Upper lobe of left lung (tissue), 6 donors: ENCODE measurements around the gene LMNTD2. TPM values are rescaled to one million over a fixed set of nuclear protein-coding genes. Genes with fewer than 3 reads are reported as not detected.
A peak's percentile ranks its signal among the peaks of the same experiment; 100 is the strongest.

Experiments used
- ATAC-seq, 2 donors: fragments of 200-7000 bp; cut with Tn5 transposase; one replicate each; pipeline ENCODE4 v1.9.1; 2022; ENCODE audit warnings: mild to moderate bottlenecking in 2 of 2, moderate library complexity in 2 of 2; ENCODE audit not compliant: low FRiP score in 2 of 2
- DNase-seq, 2 donors: peaks; one replicate each; pipeline ENCODE4 v3.0.0-alpha.2; 2019 to 2020
- H3K27ac ChIP-seq, 4 donors: fragments of 200-600 bp; sonication (generic); one replicate each; pipeline ENCODE4 v1.5.1; 2016 to 2019
- H3K27me3 ChIP-seq, 4 donors: fragments of 200-600 bp; sonication (generic); one replicate each; pipeline ENCODE4 v1.5.1; 2017 to 2019
- H3K36me3 ChIP-seq, 4 donors: fragments of 200-600 bp; sonication (generic); one replicate each; pipeline ENCODE4 v1.5.1; 2016 to 2019
- H3K4me1 ChIP-seq, 4 donors: fragments of 200-600 bp; sonication (generic); one replicate each; pipeline ENCODE4 v1.5.1; 2018 to 2019
- H3K4me3 ChIP-seq, 4 donors: fragments of 200-600 bp; sonication (generic); one replicate each; pipeline ENCODE4 v1.5.1; 2017 to 2019; ENCODE audit warnings: mild to moderate bottlenecking in 2 of 4, moderate library complexity in 1 of 4
- H3K9me3 ChIP-seq, 4 donors: fragments of 200-600 bp; sonication (generic); one replicate each; pipeline ENCODE4 v1.5.1; 2018 to 2019
- EP300 ChIP-seq, 4 donors: sonication (generic); formaldehyde crosslinking; IDR thresholded peaks; one replicate each; pipeline ENCODE4 v1.5.1; 2017; ENCODE audit warnings: antibody characterized with exemption in 4 of 4, control low read depth in 2 of 4
- POLR2A ChIP-seq, 4 donors: fragments of 450-650 bp; IDR thresholded peaks; one replicate each; pipeline ENCODE4 v1.5.1; 2016 to 2017; ENCODE audit warnings: antibody characterized with exemption in 4 of 4, mild to moderate bottlenecking in 2 of 4
- POLR2AphosphoS5 ChIP-seq, 2 donors: sonication (generic); formaldehyde crosslinking; IDR thresholded peaks; one replicate each; pipeline ENCODE4 v1.5.1; 2017; ENCODE audit warnings: antibody characterized with exemption in 2 of 2
- WGBS, 2 donors: methylation state at CpG; one replicate each; pipeline ENCODE4 v1.1.5; 2017 to 2018; 5-methylcytosine and 5-hydroxymethylcytosine counted together
- total RNA-seq, 6 donors: library from RNA; depleted of rRNA in 4 of 6; stranded (reverse); fragments of >200 nt in 4 of 6; gene quantifications; one replicate each; pipeline versions ENCODE4 v1.1.0 to v1.2.1, GENCODE V29; 2016 to 2021
- TF ChIP-seq, protein P1 (sequence below), 6 experiments: fragments of 450-650 bp in 4 of 6; fragments of 200-600 bp in 2 of 6; sonication (generic) in 2 of 6; IDR thresholded peaks; one replicate each; pipeline ENCODE4 v1.5.1; 2016 to 2019; ENCODE audit warnings: antibody characterized with exemption in 6 of 6
- donor health status: DM: no; HTN: no; CAD: no; lungs with moderate emphysema.
- donor health status: DM: no; HTN: yes; CAD: no; lungs with severe emphysema.

The LMNTD2 gene
- total RNA-seq, 6 donors from 2014 or later = 4.6 to 32.5 (median 6.7) TPM

GRCh38 chr11:567629-568292 lies 7.2 kb upstream of the LMNTD2 start:
- TF ChIP-seq EP300 (IDR thresholded peaks at IDR 0.05) = no peak
- TF ChIP-seq POLR2AphosphoS5 (IDR thresholded peaks at IDR 0.05) = no peak
- TF ChIP-seq POLR2A (IDR thresholded peaks at IDR 0.05) = no peak
- TF ChIP-seq, protein P1, sequence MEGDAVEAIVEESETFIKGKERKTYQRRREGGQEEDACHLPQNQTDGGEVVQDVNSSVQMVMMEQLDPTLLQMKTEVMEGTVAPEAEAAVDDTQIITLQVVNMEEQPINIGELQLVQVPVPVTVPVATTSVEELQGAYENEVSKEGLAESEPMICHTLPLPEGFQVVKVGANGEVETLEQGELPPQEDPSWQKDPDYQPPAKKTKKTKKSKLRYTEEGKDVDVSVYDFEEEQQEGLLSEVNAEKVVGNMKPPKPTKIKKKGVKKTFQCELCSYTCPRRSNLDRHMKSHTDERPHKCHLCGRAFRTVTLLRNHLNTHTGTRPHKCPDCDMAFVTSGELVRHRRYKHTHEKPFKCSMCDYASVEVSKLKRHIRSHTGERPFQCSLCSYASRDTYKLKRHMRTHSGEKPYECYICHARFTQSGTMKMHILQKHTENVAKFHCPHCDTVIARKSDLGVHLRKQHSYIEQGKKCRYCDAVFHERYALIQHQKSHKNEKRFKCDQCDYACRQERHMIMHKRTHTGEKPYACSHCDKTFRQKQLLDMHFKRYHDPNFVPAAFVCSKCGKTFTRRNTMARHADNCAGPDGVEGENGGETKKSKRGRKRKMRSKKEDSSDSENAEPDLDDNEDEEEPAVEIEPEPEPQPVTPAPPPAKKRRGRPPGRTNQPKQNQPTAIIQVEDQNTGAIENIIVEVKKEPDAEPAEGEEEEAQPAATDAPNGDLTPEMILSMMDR (IDR thresholded peaks at IDR 0.05) = no peak
- peaks cover 0 to 12% (median 0%) of the 10 kb centered on the region in 4 donors for H3K36me3 ChIP-seq
- 57 to 66% methylated on average over 3 to 13 of the region's 41 CpGs for WGBS, 2 donors
- H3K4me1 ChIP-seq = peaks cover 18 to 47% (median 31%) of the 10 kb centered on the region in 4 donors
- no peaks in the 10 kb centered on the region for H3K9me3 ChIP-seq
- H3K27ac ChIP-seq = peak overlapping the region; percentile 67 to 88 (median 76)
- H3K4me3 ChIP-seq = peak overlapping the region; percentile 33 to 79 (median 66)
- H3K27me3 ChIP-seq = no peaks in the 10 kb centered on the region
- DNase-seq = no peak
- ATAC-seq = peak in 1 of 2 donors; percentile 9

- Histone ChIP-seq H3K27me3 (no peaks in the 10 kb centered on the region), H3K4me1 (peaks cover 18 to 53% (median 37%) of the 10 kb centered on the region in 4 donors), H3K36me3 (peaks cover 0 to 14% (median 0%) of the 10 kb centered on the region in 4 donors), H3K9me3 (no peaks in the 10 kb centered on the region), H3K27ac (peak overlapping the region; percentile 67 to 88 (median 76)), H3K4me3 (peak overlapping the region in 3 of 4 donors; percentile 58 to 79 (median 74))
- peak in 1 of 2 donors; percentile 78 for DNase-seq
- ATAC-seq = no peak
- WGBS, 2 donors = 75 to 85% methylated on average over 8 to 18 of the region's 18 CpGs
- TF ChIP-seq EP300 (IDR thresholded peaks at IDR 0.05) (no peak), POLR2AphosphoS5 (IDR thresholded peaks at IDR 0.05) (no peak), POLR2A (IDR thresholded peaks at IDR 0.05) (peak in 1 of 4 donors; percentile 34)
- TF ChIP-seq, protein P1 (IDR thresholded peaks at IDR 0.05) = no peak
Measured at GRCh38 chr11:567011-567628, 6.6 kb upstream of the LMNTD2 start.

DNA sequence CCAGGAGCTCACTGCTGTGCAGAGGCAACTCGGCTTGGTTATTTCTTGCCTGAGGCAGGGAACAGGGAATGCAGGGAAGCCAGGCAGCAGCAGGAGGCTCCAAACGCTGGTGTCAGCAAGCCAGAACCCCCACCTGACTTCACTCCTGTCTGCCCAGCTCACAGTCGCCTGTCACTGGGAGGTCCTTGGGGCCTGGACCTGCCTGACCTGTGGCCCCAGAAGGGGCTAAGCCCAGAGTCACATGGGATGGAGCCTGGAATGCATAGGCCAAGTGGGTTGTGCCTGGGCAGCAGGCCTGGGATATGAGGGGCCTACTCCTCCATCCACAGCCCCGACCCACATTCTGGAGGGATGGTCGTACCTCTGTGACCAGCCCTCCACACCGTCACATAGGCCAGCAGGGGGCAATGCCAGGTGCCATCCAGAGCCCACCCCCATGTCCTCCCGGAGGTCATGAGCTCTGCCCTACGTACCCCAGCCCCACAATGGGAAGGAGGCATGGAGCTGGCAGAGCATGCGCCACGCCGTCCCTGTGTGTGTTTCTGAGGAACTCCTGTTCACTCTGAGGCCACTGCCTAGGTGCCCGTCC lies 5.5 kb upstream of the LMNTD2 start:
- DNase-seq = peak in 1 of 2 donors; percentile 61
- H3K27ac ChIP-seq = peak overlapping the region in 1 of 4 donors; percentile 48

DNA sequence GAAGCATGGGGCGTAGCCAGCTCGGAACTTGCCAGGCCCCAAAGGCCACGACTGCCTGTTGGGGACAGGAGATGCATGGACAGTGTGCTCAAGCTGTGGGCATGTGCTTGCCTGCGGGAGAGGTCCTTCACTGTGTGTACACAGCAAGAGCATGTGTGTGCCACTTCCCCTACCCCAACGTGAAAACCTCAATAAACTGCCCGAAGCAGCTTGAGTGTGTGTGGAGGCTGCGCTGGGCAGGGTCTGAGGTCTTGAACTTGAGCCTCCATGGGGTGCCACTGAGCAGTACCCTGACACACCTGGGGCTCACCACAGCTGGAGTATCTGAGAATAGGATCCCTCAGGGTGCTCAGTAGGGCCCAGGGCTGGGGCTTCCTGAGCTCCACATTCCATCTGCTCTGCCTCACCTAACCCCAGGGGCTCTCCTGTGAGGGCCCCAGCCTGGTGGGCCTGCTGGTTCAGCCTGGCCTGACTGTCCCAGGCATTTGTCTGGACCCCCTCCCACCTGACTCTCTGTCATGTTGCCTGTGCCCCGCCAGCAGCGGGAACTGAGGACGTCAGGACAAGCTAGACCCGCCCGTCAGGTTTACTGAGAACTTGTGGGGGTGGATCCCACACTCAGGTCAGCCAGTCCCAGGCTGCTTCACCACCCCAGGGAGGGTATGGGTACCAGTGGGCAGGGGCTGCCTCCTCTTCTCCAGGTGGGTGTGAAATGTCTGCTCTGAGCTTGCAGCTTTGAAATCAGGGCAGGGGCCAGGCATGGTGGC lies 3.5 kb upstream of the LMNTD2 start:
- Histone ChIP-seq H3K4me1 (peaks cover 25 to 71% (median 49%) of the 10 kb centered on the region in 4 donors), H3K27me3 (peaks cover 0 to 5% (median 0%) of the 10 kb centered on the region in 4 donors), H3K9me3 (no peaks in the 10 kb centered on the region), H3K4me3 (no peak overlapping the region), H3K36me3 (peaks cover 0 to 14% (median 0%) of the 10 kb centered on the region in 4 donors), H3K27ac (peak overlapping the region in 2 of 4 donors; percentile 18 to 54)
- 54 to 77% methylated on average over 3 to 10 of the region's 12 CpGs for WGBS, 2 donors
- TF ChIP-seq EP300 (IDR thresholded peaks at IDR 0.05) (no peak), POLR2A (IDR thresholded peaks at IDR 0.05) (no peak), POLR2AphosphoS5 (IDR thresholded peaks at IDR 0.05) (no peak)
- TF ChIP-seq, protein P1 (IDR thresholded peaks at IDR 0.05) = no peak
- DNase-seq (peak; percentile 47 to 64), ATAC-seq (no peak)

More for the DNA sequence above, 5.5 kb upstream of the LMNTD2 start:
- Histone ChIP-seq H3K27me3 (no peaks in the 10 kb centered on the region), H3K4me1 (peaks cover 26 to 64% (median 45%) of the 10 kb centered on the region in 4 donors), H3K36me3 (peaks cover 0 to 14% (median 0%) of the 10 kb centered on the region in 4 donors), H3K4me3 (no peak overlapping the region), H3K9me3 (no peaks in the 10 kb centered on the region)
- TF ChIP-seq, protein P1 (IDR thresholded peaks at IDR 0.05) = no peak
- TF ChIP-seq EP300 (IDR thresholded peaks at IDR 0.05) (no peak), POLR2A (IDR thresholded peaks at IDR 0.05) (no peak), POLR2AphosphoS5 (IDR thresholded peaks at IDR 0.05) (no peak)
- 86 to 87% methylated on average over 9 to 12 of the region's 12 CpGs for WGBS, 2 donors
- no peak for ATAC-seq
